ENCODE measurements around the gene MMP10. TPM values are rescaled to one million over a fixed set of nuclear protein-coding genes. Genes with fewer than 3 reads are reported as not detected.

The MMP10 gene
- total and polyA plus RNA-seq, 2 of the 8 experiments (the other 6 are each of a cell fraction or from before 2014, with no cell fraction given): 0.03 to 0.17 TPM

DNA sequence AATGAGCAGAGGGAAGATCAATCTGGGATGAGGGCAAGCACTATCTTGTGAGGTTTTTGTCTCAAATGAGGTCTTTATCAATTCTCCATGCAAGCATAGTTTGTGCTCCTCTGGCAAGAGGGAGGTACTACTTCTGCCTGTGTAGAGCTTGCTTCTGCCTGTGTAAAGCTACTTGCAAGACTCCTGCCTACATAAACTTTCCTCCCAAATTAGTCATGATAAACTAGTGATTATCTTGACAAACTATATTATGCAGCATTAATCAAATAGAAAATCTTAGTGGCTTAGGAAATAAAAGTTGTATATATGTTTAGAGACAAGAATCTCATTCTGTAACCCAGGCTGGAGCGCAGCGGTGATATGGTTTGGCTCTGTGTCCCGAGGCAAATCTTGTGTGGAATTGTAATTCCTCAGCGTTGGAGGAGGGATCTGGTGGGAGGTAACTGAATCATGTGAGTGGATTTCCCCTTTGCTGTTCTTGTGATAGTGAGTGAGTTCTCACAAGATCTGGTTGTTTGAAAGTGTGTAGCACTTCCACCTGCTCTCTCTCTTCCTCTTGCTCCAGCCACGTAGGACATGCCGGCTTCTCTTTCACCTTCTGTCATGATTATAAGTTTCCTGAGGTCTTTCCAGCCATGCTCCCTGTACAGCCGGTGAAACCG, 8.0 kb upstream of the MMP10 start:
- H2BK15ac ChIP-seq (ENCODE audit: low read length): no peak overlapping the region
- H3K9me3 ChIP-seq (ENCODE audit: insufficient read depth in 2 of 2, low read depth in 1 of 2, low read length in 1 of 2): no peaks in the 10 kb centered on the region
- no peaks in the 10 kb centered on the region for H3K79me1 ChIP-seq (ENCODE audit: low read depth, low read length)
- H3K4me3 ChIP-seq (ENCODE audit: extremely low read depth in 1 of 4, insufficient read depth in 2 of 4, low read depth in 3 of 4, low read length in 4 of 4): no peak overlapping the region
- no peaks in the 10 kb centered on the region for H3K23me2 ChIP-seq (ENCODE audit: low read depth, low read length)
- H3K79me2 ChIP-seq (ENCODE audit: control insufficient read depth in 1 of 2, insufficient read depth in 2 of 2, low read length in 2 of 2): no peaks in the 10 kb centered on the region
- no peak overlapping the region for H3K14ac ChIP-seq (ENCODE audit: insufficient read length)
- no peaks in the 10 kb centered on the region for H3K36me3 ChIP-seq (ENCODE audit: control insufficient read depth in 2 of 4, insufficient read depth in 4 of 4, low read length in 3 of 4)
- no peaks in the 10 kb centered on the region for H3K4me1 ChIP-seq (replicated peaks in 1 of 4; ENCODE audit: control insufficient read depth in 3 of 4, insufficient read depth in 4 of 4, low read length in 3 of 4)
- no peak overlapping the region for H2BK20ac ChIP-seq (ENCODE audit: low read length)
- no peak overlapping the region for H2BK5ac ChIP-seq (ENCODE audit: low read depth, low read length)
- ChIA-PET CTCF (ENCODE audit: partially characterized antibody) (interaction anchor here (1.2 to 6.1 kb wide), 2 partner anchors 6 to 54 kb away, joined by 6 to 57 read pairs; partner anchors contain the start of gene MMP10), POLR2A (ENCODE audit: partially characterized antibody) (no interaction called here)
- H2BK120ac ChIP-seq (replicated peaks; ENCODE audit: low read depth, low read length): no peak overlapping the region
- no peaks in the 10 kb centered on the region for H3K27me3 ChIP-seq (replicated peaks in 1 of 4; ENCODE audit: control insufficient read depth in 3 of 4, extremely low read depth in 1 of 4, insufficient read depth in 3 of 4, low read length in 3 of 4)
- H4K91ac ChIP-seq (replicated peaks; ENCODE audit: insufficient read length, low read length): no peak overlapping the region
- H4K5ac ChIP-seq (ENCODE audit: insufficient read length, low read depth, low read length): no peak overlapping the region
- no peak overlapping the region for H3K4me2 ChIP-seq (ENCODE audit: insufficient read depth in 1 of 2, low read depth in 2 of 2, low read length in 2 of 2)
- no peak overlapping the region for H3K18ac ChIP-seq (ENCODE audit: extremely low read depth, low read length)
- no peak overlapping the region for H3K56ac ChIP-seq (replicated peaks; ENCODE audit: insufficient read length, low read depth, low read length)
- 87% methylated on average over 8 of the region's 8 CpGs; no CpG with 5 or more reads in 1 of the 2 experiments for WGBS, 2 experiments (ENCODE audit: extremely low coverage in 1 of 2, insufficient coverage in 1 of 2, insufficient read length in 1 of 2, insufficient replicate concordance in 2 of 2, low coverage in 1 of 2, low lambda C conversion rate in 2 of 2, missing lambda C conversion rate in 1 of 2)
- no peak overlapping the region for H2AK5ac ChIP-seq (ENCODE audit: low read depth, low read length)
- FAIRE-seq: no peak
- H3K23ac ChIP-seq (ENCODE audit: insufficient read length): no peak overlapping the region
- no peak overlapping the region for H3K4ac ChIP-seq (replicated peaks; ENCODE audit: insufficient read length, low read depth, low read length)
- H4K20me1 ChIP-seq (replicated peaks in 1 of 2; ENCODE audit: control insufficient read depth in 1 of 2, insufficient read depth in 2 of 2, low read length in 2 of 2): no peaks in the 10 kb centered on the region
- no peak overlapping the region for H4K8ac ChIP-seq (ENCODE audit: extremely low read depth, insufficient read depth, low read length)
- no peak overlapping the region for H2BK12ac ChIP-seq (ENCODE audit: low read depth, low read length)
- no peak overlapping the region for H3K9ac ChIP-seq (replicated peaks in 1 of 4; ENCODE audit: extremely low read depth in 1 of 4, low read depth in 3 of 4, low read length in 3 of 4)
- no peak overlapping the region for H3K27ac ChIP-seq (ENCODE audit: low read depth, low read length)
- no peak overlapping the region for H2AFZ ChIP-seq (ENCODE audit: low read length)
- no peak for DNase-seq (ENCODE audit: low read depth in 1 of 2, low spot score in 2 of 2)
- TF ChIP-seq KDM5A (IDR thresholded peaks at IDR 0.05; ENCODE audit: low read length): no peak
- no peak for TF ChIP-seq RXRA (IDR thresholded peaks at IDR 0.05; ENCODE audit: insufficient read depth, low read depth, low read length)
- no peak for TF ChIP-seq ASH2L (IDR thresholded peaks at IDR 0.05; ENCODE audit: low read length)
- no peak for TF ChIP-seq GABPA (IDR thresholded peaks at IDR 0.05; ENCODE audit: borderline replicate concordance, insufficient read depth, low read length)
- TF ChIP-seq KDM4A (IDR thresholded peaks at IDR 0.05; ENCODE audit: low read depth, low read length, severe bottlenecking): no peak
- TF ChIP-seq RNF2 (IDR thresholded peaks at IDR 0.05; ENCODE audit: borderline replicate concordance, low read depth, low read length, missing control alignments, poor library complexity, severe bottlenecking): no peak
- TF ChIP-seq TAF1 (IDR thresholded peaks at IDR 0.05; ENCODE audit: low read depth, low read length): no peak
- TF ChIP-seq RFX5 (IDR thresholded peaks at IDR 0.05; ENCODE audit: borderline replicate concordance, low read depth, low read length): no peak
- no peak for TF ChIP-seq SP1 (IDR thresholded peaks at IDR 0.05; ENCODE audit: low read depth, low read length)
- TF ChIP-seq YY1 (IDR thresholded peaks at IDR 0.05; ENCODE audit: low read depth, low read length): no peak
- TF ChIP-seq E2F6 (IDR thresholded peaks at IDR 0.05): no peak
